Measurements from ENCODE around the gene ATP1A1.
A peak's percentile ranks its signal among the peaks of the same experiment; 100 is the strongest.

The ATP1A1 gene

GRCh38 chr1:116343019-116343418 is 30.0 kb upstream of the ATP1A1 start:
- DNase-seq (ENCODE audit: insufficient read length, low spot score) (no peak), FAIRE-seq (no peak)
- no peak for TF ChIP-seq CTCF (IDR thresholded peaks at IDR 0.05; ENCODE audit: insufficient read depth, missing control alignments)

- TF ChIP-seq CTCF (IDR thresholded peaks at IDR 0.05; ENCODE audit: insufficient read depth, missing control alignments), result no peak
- FAIRE-seq (no peak), DNase-seq (ENCODE audit: insufficient read length, low spot score) (no peak)
Observed at GRCh38 chr1:116345011-116345410, 28.0 kb upstream of the ATP1A1 start.

- FAIRE-seq (no peak), DNase-seq (ENCODE audit: insufficient read length, low spot score) (no peak)
- no peak for TF ChIP-seq CTCF (IDR thresholded peaks at IDR 0.05; ENCODE audit: insufficient read depth, missing control alignments)
Observed at GRCh38 chr1:116345843-116346242, 27.2 kb upstream of the ATP1A1 start.

GRCh38 chr1:116346943-116347673 is 25.9 kb upstream of the ATP1A1 start:
- DNase-seq (ENCODE audit: insufficient read length, low spot score) (no peak), FAIRE-seq (no peak)
- no peak for TF ChIP-seq CTCF (IDR thresholded peaks at IDR 0.05; ENCODE audit: insufficient read depth, missing control alignments)

- FAIRE-seq (peak; percentile 55), DNase-seq (ENCODE audit: insufficient read length, low spot score) (no peak)
- TF ChIP-seq CTCF (IDR thresholded peaks at IDR 0.05; ENCODE audit: insufficient read depth, missing control alignments), result no peak
Observed at GRCh38 chr1:116347696-116348095, 25.3 kb upstream of the ATP1A1 start.

GRCh38 chr1:116350097-116350645 is 22.9 kb upstream of the ATP1A1 start:
- DNase-seq (ENCODE audit: insufficient read length, low spot score), result no peak
- peak; percentile 87 for FAIRE-seq

More at GRCh38 chr1:116350097-116350645, 22.9 kb upstream of the ATP1A1 start:
- TF ChIP-seq CTCF (IDR thresholded peaks at IDR 0.05; ENCODE audit: insufficient read depth, missing control alignments), result no peak
